NCI-H2171 treated with DMSO at 0.1 percent for 48 hours (cell line): ENCODE data around the gene KRTAP27-1.

ENCODE experiments used
- DNase-seq: peaks from one replicate; lab custom pipeline; 2025; lab: John Stamatoyannopoulos, UW

Gene KRTAP27-1, protein sequence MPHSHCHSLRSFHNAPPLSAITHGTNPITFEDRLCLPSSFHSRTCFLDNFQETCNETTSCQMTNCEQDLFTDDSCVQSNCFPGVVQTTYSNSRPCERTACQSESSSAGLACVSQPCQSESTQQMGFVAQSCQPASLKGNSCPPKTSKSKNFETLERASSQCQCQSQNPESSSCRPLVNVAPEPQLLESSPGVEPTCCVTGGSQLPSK

DNA sequence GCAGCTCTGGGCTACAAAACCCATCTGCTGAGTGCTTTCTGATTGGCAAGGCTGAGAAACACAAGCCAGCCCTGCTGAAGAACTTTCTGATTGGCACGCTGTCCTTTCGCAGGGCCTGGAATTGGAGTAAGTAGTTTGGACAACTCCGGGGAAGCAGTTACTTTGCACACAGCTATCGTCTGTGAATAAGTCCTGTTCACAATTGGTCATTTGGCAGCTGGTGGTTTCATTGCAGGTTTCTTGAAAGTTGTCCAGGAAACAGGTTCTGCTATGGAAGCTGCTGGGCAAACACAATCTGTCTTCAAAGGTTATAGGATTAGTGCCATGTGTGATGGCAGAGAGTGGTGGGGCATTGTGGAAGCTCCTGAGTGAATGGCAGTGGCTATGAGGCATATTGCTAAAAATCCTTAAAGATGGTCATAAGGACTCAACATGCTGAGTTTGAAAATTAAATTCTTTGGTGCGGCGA, at the start of gene KRTAP27-1:
Gene KRTAP27-1, minus strand, starts transcription at position 419 of the 469 bp plus-strand sequence. Its CDS starts 26 bp downstream, at position 393.
- no peak for DNase-seq

DNA sequence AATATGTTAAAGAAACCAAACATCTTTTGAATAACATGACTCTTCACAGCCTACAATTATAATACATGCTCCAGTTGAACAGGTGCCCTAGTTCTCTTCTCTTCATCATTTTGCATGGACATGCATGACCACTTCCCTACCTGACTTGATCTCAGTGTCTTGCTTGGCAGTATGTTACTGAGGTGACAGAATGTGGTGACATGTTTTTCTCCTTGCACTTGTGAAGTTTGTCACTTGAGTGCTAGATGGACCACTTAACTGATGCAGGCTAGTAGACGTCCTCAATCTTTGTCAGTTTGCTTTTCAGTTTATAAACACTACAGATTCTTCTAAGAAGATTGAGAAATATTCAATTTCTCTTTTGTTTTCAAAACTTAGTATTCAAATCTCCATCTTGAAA, 44.7 kb upstream of the KRTAP27-1 start:
- no peak for DNase-seq

DNA sequence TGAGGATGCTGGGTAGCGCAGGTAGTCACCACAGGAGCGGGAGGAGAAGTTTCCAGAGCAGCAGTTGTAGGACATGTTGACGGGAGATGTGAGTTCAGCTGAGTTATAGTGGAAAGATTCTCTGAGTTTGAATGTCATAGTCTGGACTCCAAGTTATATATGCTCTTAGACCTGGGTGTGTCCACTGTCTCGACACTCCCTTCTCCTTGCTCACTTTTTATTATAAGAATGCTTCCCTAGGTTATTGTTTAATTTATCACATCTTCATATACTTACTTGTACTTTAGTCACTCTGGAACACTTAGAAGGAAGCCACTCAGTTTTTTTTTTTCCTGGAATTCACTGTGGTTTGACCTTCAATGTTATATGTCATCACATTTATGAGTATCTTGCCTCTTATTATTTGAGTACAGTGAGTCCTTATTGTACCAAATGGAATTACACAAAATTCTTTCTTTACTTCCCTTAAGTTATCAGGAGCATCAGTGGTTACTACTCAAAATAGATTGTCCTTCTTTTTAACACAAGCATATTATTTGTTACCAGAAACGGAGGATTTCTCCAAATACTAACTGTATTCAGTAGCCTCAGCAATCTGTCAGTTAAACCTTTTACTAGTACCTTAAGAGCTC, 34.8 kb upstream of the KRTAP27-1 start, which contains the start of gene KRTAP13-2:
Gene KRTAP13-2, minus strand, starts transcription at position 133 of the 632 bp plus-strand sequence. Its CDS starts 58 bp downstream, at position 75.
- no peak for DNase-seq

DNA sequence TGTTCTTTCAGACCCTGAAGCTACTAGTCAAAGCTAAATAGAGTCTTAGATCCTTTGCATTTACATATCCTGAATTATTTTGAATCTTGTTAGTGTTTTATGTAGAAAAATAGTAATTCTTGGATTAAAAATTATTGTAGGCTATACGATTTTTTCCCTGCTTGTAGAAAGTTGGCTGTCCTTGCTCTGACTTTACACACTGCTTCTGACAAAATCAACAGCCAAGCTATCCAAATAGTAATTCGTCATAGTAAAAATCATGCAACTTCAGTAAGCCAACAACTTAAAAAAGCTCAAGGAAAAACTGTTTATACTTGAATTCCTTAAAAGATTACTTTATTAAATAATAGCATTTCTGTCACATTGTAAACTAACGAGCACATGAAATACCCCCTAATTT, 18.4 kb upstream of the KRTAP27-1 start:
- DNase-seq: no peak

DNA sequence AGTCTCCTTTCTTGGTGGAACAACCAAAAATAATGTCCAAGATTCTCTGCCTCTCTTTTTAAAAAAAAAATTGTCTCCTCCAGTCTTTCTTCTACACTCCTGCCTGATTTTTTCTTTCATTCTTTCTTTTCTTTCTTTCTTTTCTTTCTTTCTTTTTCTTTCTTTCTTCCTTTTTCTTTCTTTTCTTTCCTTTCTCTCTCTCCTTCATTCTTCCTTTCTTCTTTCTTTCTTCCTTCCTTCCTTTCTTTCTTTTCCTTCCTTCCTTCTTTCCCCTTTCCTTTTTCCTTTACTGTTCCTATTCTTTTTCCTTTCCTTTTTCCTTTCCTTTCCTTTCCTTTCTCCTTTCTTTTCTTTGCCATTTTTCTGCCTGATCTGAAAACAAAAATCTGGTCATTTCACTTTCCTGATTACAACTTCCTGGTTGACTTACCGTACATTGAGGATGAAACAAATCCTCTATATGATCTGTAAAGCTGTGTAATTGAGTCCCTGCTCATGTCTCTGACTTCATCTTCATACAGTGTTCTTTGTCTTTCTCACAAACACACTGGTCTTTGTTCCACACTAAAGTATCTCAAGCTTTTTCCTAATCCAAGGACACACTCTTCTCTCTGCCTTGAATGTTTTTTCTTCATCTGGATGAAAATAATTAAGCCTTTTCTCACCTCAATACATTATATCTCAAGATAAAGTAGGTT, 17.0 kb upstream of the KRTAP27-1 start:
- DNase-seq: no peak

DNA sequence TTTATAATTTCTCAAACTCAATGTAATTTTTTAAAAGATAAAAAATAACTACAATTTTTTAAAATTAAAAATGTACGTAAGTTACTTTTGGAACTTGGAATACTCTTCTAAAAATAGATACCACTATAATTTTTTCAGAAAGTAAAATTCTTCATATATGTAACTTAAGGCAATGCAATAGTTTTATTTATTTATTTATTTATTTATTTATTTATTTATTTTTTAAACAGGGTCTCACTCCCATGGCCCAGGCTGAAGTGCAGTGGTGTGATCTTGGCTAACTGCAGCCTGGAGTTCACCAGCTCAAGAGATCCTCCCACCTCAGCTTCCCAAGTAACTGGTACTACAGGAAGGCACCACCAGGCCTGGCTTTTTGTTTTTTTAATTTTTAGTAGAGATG, 14.0 kb upstream of the KRTAP27-1 start:
- DNase-seq: no peak

DNA sequence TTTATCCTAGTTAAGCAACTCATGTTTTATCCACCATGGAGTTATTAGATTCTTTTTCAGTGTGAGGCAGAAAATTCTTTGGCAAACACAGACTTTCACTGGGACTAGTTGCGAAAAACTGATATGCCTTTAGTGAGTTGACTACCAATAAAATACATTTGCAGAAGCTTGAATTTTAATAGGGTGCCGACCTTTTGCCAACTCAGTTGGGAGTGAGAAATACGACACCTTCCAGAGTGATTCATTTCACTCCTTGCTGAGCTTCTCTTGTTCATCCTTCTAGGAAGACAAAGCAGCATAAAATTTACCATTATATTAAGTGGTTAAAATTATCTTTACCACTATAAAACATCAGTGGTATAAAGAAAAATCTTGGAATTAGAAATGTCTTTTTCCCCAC, 12.1 kb upstream of the KRTAP27-1 start:
- no peak for DNase-seq

DNA sequence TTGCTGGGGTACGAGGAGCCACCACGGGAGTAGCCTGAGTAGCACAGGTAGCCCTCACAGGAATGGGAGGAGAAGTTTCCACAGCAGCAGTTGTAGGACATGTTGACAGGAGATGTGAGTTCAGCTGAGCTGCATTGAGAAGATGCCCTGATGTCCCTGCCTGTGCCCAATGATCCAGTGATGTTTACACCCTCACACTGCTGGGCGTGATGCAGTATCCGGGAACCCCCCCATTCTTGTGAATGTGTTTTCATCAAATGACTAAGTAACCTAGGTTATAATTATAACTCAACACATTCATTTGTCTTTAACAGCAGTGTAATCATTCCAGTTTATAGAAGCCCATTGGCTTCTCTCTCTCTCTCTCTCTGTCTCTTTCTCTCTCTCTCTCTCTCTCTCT, 11.0 kb upstream of the KRTAP27-1 start, which contains the start of gene KRTAP23-1:
Gene KRTAP23-1, minus strand, starts transcription at position 101 of the 400 bp plus-strand sequence. Its CDS starts 0 bp downstream, at position 101.
- DNase-seq: no peak

DNA sequence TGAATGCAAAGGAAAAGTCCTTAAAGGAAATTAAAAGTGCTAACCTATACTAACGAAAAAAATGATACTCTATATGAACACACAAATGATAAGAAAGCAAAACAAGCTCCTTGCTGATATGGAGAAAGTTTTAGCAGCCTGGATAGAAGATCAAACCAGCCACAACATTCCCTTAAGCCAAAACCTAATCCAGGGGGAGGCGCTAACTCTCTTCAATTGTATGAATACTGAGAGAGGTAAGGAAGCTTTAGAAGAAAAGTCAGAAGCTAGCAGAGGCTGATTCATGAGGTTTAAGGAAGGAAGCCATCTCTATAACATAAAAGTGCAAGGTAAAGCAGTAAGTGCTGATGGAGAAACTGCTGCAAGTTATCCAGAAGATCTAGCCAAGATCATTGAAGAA, 7.5 kb upstream of the KRTAP27-1 start:
- DNase-seq: no peak

DNA sequence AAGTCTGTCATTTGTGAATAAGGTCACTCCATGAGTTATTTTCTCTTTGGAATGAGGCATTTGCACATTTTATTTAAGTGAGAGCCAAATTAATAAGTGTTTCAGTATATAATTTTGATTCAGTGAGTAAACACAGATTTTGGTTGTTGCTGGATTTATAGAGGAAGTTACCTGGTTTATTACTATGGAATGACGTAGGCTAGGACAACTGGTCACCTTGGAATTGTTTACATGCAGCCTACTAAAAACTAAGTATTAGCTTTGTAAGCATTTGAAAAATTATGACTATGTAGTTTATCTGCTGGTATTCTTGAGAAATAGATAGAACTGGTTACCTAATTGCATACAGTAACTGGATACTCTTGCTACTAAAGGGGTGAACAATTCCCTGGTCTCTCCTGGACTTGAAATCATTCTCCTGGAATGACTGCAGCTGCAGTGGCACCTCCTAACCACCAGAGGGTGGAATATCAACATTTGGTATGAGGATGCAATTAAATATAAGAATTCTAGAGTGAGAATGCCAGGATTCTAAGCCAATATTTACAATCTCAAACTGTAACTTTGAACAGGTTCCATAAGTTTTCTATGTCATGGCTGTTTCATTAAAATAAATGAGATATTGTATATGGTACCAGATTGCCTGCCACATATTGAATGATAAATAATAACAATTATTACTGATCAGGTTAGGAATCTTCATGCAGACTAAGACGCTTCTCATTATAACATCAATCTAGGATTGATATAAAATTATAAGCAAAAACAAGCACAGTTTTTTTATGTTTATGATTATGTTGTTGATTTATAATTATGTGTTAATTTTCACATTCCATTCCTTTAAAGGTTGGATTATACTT, 3.5 kb upstream of the KRTAP27-1 start:
- DNase-seq: peak; percentile 14

DNA sequence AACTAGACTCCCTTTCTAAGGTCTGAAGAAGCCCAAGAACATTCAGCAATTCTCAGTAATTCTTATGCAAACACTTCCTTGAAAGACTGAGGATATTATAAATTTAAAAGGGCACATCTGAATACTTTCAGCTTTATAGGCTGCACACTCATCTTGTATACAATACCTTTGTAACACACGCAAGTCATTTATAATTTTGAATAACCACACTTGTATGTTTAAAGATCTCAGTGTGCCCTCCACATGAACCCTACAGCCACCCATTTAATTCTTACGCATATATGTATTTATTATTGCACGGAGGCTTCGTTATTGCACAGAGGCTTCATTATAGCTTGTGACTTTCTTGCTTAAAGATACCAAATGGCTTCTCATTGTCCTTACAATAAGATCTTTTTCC, 1.2 kb upstream of the KRTAP27-1 start:
- DNase-seq: no peak

DNA sequence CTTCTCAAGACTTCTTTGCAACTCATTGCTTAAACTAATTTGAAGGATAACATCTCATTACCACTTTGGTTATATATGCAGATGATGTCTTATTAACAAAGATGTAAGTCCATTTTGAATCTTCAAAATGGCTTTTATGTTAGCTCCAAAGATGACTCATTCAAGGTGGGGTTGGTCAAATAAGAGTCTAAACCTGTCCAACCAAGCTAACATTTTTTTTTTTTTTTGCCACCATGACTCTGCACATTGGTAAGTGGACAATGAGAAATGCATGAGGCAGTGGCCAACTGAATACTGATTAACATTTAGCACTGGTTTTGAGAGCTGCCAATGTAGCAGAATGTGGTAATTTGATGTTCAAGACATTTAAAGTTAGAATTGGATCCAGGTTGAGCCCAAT, 278 bp upstream of the KRTAP27-1 start:
- DNase-seq: no peak

DNA sequence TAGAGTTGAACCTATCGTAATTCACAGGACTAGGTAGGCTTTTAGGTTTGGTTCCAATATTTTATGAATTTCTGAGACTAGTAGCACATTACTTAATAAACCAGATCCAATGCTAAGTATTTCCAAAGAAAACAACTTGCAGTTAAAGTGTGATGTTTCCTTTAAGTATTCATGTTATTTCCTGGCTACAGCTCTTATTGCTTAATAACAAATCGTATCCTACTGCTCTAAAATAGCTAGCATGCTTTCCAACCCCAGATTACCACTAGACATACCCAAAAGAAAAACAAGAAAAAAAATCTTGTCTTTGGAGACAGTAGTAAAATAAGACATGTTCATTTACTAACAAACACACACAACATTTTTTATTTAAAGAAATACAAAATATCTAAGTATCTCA, 898 bp downstream of the KRTAP27-1 start:
- no peak for DNase-seq

DNA sequence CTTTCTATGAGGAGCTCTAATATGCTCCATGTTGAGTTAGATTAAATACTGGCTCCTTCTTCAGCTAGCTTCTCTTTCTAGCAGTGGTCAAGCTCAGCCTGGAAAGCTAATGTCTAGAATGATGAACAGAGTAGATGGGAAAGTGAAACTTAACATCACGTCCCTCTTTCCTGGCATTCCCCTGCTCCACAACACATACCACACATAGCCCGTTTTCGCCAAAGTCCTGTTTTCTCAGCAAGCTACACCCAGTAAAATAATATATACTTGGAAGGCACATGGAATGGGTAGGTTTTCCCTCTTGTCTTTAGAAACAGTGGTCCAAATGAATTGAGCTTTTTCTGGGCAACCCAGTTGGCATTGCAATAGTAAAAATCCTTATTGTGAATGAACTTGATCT, 3.8 kb downstream of the KRTAP27-1 start:
- no peak for DNase-seq

DNA sequence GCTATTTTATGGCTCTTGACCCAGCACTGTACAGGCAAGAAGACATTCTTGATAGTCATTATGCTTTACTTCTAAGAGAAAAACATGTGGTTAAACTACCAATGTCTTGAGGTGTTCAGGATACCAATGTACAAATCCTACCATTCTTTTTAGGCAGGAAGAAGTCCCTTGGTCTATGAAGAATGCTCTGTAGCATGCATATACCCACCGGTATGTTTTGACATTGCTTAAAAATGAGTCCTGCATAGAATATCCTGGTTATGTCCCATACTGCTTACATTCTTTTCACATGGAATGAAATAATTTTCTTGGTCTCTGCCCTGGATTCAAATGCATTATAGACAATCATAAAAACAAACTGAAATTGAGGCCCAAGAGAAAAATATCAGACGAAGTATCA, 4.8 kb downstream of the KRTAP27-1 start:
- DNase-seq: no peak

DNA sequence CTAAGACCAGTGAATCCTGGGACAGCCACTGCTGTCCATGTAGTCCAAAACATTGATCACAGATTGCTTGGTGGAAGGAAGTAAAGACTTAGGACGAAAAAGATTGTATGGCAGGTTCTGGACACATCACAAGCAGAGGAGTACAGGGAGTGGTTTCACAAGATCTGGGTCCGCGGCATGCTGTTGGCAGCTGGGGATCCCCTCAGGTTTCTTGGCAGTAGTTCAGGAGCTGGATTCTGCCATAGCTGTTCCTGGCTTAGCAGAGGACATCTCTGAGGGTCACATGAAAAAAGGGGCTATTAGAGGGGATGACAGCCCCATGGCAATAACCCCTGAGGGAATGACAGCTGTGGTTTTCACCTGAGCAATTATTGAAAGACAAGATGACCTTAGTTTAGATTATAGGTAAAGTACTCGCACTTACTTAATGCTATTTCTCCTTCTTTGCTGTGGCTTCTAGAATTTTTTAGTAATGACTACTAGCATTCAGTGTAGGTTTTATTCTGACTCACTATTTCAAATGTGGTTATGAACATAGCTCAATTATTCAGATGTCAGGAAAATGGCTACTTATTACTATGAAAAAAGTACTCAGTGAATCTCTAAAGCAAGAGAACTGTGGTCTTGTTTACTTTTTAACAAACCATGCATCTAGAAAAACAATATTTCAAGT, 8.2 kb downstream of the KRTAP27-1 start:
- no peak for DNase-seq

DNA sequence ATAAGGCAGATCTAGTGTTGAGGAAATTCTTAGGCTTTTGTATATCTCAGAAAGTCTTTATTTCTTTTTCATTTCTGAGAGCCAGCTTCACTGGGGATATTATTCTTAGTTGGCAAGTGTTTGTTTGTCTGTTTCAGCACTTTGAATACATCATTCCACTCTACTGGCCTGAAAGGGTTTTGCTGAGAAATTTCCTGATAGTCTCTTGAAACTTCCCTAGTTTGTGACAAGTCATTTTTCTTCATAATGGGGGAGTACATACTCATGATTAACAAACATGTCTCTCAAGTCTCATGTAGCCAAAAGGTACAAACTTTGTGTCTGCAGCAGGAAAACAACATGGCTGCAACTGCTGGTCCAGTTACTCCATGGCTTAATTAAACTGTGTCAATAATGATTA, 11.1 kb downstream of the KRTAP27-1 start:
- DNase-seq: no peak

DNA sequence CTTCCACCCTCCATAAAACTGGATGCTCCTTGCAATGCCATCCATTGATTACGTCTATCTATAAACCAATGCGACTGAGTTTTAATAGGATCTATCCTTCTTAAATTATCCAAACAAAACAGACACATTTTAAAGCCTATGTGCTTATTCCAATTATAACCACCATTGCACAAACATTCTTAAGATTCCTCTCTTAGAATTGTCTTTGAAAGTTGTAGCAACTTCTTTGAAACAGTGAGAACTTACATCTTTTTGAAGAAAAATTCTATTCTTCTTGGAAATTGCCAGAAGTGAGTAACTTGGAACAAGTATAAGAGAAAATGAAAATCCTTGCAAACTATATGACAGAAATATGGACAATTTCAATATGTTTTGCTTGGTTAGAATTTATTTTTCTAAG, 17.3 kb downstream of the KRTAP27-1 start, which contains the start of gene KRTAP26-1:
Gene KRTAP26-1, minus strand, starts transcription at position 101 of the 400 bp plus-strand sequence. CDS start 280 bp downstream, outside the sequence.
- DNase-seq: no peak

DNA sequence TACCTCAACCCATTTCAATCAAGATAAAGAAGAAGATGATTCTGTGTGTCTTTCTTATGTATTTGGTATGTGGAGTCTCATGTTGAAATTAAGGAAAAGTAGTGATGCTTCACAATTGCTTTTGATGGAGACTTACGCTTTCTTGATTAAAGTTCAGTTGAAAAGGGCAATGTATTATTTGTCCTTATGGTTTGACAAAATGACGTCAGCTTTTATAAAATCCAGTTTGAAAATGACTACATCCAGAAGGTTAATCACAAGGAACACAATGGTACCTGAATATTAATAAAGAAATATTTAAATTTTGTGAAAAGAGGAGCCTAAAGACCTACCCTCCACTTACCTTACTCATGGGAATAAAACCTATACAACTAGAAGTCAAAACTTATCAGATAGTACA, 21.8 kb downstream of the KRTAP27-1 start:
- no peak for DNase-seq

DNA sequence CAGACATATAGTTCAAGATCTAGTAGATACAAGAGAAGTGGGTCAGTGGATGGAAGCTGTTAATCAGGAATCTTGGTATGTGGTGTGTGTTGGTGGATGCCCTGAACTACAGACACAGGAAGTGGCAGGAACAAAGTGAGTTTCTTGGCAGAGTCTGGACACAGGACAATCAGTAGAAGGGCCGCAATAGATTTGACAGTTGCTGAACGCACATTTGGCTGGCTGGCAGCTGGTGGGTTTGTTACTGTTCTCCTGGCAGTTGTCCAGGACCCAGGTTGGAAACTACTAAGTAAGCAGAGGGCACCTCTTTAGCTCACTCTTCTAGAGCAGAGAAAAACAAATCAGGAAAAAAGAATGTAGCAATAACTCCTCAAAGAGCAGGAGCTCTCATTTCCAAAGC, 30.6 kb downstream of the KRTAP27-1 start:
- DNase-seq: no peak

DNA sequence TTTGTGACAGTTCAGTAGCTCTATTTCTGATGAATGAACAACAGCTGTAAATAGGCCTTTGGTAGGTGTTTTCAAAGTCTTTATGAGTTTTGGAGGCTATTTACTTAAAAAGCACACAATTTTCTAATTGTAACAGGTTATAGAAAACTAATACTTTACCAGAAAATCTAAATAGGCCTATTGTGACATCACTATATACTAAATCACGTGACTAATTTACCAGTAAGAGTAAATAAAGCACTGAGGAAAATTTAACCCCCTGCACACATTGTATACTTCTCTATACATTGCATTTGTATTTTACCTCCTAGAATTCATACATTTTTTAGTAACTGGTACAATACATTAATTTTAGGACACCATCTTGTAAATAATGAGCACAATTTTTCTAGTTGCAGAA, 32.4 kb downstream of the KRTAP27-1 start:
- no peak for DNase-seq
